Heart right ventricle (tissue), 16 donors: ENCODE data around the gene MMP2. TPM values are rescaled to one million over a fixed set of nuclear protein-coding genes. Genes with fewer than 3 reads are reported as not detected.
A peak's percentile ranks its signal among the peaks of the same experiment; 100 is the strongest.

Experiments used
- ATAC-seq, 8 donors: fragments of 200-7000 bp; cut with Tn5 transposase; one replicate each; pipeline ENCODE4 v1.9.1; 2020; ENCODE audit warnings: mild to moderate bottlenecking in 8 of 8, moderate library complexity in 8 of 8, moderate number of reproducible peaks in 1 of 8
- DNase-seq, 2 donors: peaks; one replicate each; pipeline ENCODE4 v3.0.0-alpha.2; 2020
- H3K27ac ChIP-seq, 10 donors: fragments of 200-600 bp; sonication (generic) in 2 of 10; one replicate each; pipeline versions ENCODE4 v1.5.0 to v1.8.0; 2020 to 2022; ENCODE audit warnings: mild to moderate bottlenecking in 3 of 10
- H3K27me3 ChIP-seq, 7 donors: fragments of 200-600 bp; one replicate each; pipeline ENCODE4 v1.8.0; 2021 to 2022; ENCODE audit warnings: mild to moderate bottlenecking in 2 of 7
- H3K36me3 ChIP-seq, 9 donors: fragments of 200-600 bp; sonication (generic) in 1 of 9; one replicate each; pipeline versions ENCODE4 v1.5.0 to v1.8.0; 2020 to 2022; ENCODE audit warnings: mild to moderate bottlenecking in 2 of 9
- H3K4me1 ChIP-seq, 9 donors: fragments of 200-600 bp; sonication (generic) in 1 of 9; one replicate each; pipeline versions ENCODE4 v1.5.0 to v1.8.0; 2020 to 2022; ENCODE audit warnings: mild to moderate bottlenecking in 4 of 9
- H3K4me3 ChIP-seq, 10 donors: fragments of 200-600 bp; sonication (generic) in 2 of 10; one replicate each; pipeline versions ENCODE4 v1.5.0 to v1.8.0; 2020 to 2022; ENCODE audit warnings: mild to moderate bottlenecking in 7 of 10, moderate library complexity in 2 of 10
- H3K9me3 ChIP-seq, 11 donors: fragments of 200-600 bp in 10 of 11; sonication (generic) in 2 of 11; one replicate each; pipeline versions ENCODE4 v1.5.0 to v1.8.0; 2013 to 2022; ENCODE audit warnings: mild to moderate bottlenecking in 2 of 11, control low read depth in 1 of 11, moderate library complexity in 1 of 11
- CTCF ChIP-seq, 9 donors: fragments of 200-600 bp; sonication (generic) in 2 of 9; IDR thresholded peaks; one replicate each; pipeline versions ENCODE4 v1.5.0 to v1.8.0; 2021 to 2022; ENCODE audit warnings: antibody characterized with exemption in 9 of 9, mild to moderate bottlenecking in 5 of 9, moderate library complexity in 1 of 9
- WGBS, 2 donors: extraction: QIAGEN DNeasy Blood & Tissue Kit; methylation state at CpG; one replicate each; pipeline ENCODE4 v1.1.7; 2013; ENCODE audit warnings: inconsistent platforms in 1 of 2; 5-methylcytosine and 5-hydroxymethylcytosine counted together
- intact Hi-C, 10 donors: fragments of 100-400 bp; cut with DNase I; formaldehyde crosslinking; loops; one replicate each; pipeline versions ENCODE4 v1.11.1 to v1.14.2; 2022
- polyA plus RNA-seq, 2 donors: library from polyadenylated mRNA; stranded (reverse); fragments of 200-250 nt; gene quantifications; one replicate each; pipeline ENCODE4 v1.2.3, GENCODE V29; 2013
- total RNA-seq, 10 donors: library from RNA; stranded (reverse); fragmentation: NEBNext Ultra II Directional in 3 of 10; extraction: Animal tissue kit (Norgen Biotek cat#: 25700) in 3 of 10; gene quantifications; one replicate each; pipeline versions ENCODE4 v1.2.1 to v1.2.4, GENCODE V29; 2021 to 2023
- donor health status: Arrhythmogenic right ventricular cardiomyopathy.
- donor health status: ischemic (EF 13 %, LVEDD 7.1; RV severe dilation, severe dysfunction).
- donor health status: healthy with polysubstance abuse.
- donor health status: DM: no; HTN: yes; CAD: no.
- donor health status: DM: no; HTN: no; CAD: no.
- donor health status: ischemic (EF 25% LVEDD 6.9; RV normal size, moderate dysfunction).
- donor health status: ischemic (EF 25% LVEDD 5.7; RV mildly dilated, moderate dysfunction).
- donor health status: healthy.
- donor health status: DM: yes; HTN: yes; CAD: no.
- donor health status: Ischemic cardiomyopathy.
- donor health status: ischemic (EF 35%, LVEDD 5.7; RV mildly dilated, moderate dysfunction).
- donor health status: nonischemic (EF 11% LVEDD 7.7; RV severe dilation, severe dysfunction).
- donor health status: DM: yes; HTN: yes; CAD: no.
- donor health status: PGD.
- donor health status: ischemic (EF 29% LVEDD 5.4; RV normal size, mild dysfunction).
- donor health status: nonischemic (EF 23%, LVEDD 6.1; RV moderate dilation, normal function).

MMP2 gene
- total and polyA plus RNA-seq, 12 donors, result 36.1 to 157 (median 88.0) TPM

GRCh38 chr16:55526441-55526840, 47.4 kb downstream of the MMP2 start:
- no peak for TF ChIP-seq CTCF (IDR thresholded peaks at IDR 0.05)
- Histone ChIP-seq H3K27ac (peak overlapping the region in 5 of 10 donors; percentile 2 to 41 (median 25)), H3K36me3 (peaks cover 0 to 25% (median 0%) of the 10 kb centered on the region in 9 donors), H3K4me1 (peaks cover 0 to 16% (median 0%) of the 10 kb centered on the region in 9 donors), H3K9me3 (peaks cover 0 to 17% (median 10%) of the 10 kb centered on the region in 11 donors), H3K4me3 (no peak overlapping the region), H3K27me3 (no peaks in the 10 kb centered on the region)
- DNase-seq, result peak in 1 of 2 donors; percentile 36
- WGBS, 2 donors, result 38 to 49% methylated on average over 2 of the region's 2 CpGs
- peak in 2 of 8 donors; percentile 20 to 44 for ATAC-seq
- intact Hi-C loops, result loop anchor here in 2 of 10 donors (2.0 to 10.0 kb wide), 2 partner anchors 16 to 1822 kb away; partner anchors contain the start of genes FTO (in 1 of the 2) and RPGRIP1L (in 1 of the 2)

GRCh38 chr16:55527885-55528284, 48.9 kb downstream of the MMP2 start:
- DNase-seq (no peak), ATAC-seq (no peak)
- no peaks in the 10 kb centered on the region for H3K27me3 ChIP-seq
- peaks cover 0 to 2% (median 0%) of the 10 kb centered on the region in 11 donors for H3K9me3 ChIP-seq
- peaks cover 0 to 31% (median 0%) of the 10 kb centered on the region in 9 donors for H3K36me3 ChIP-seq
- peaks cover 0 to 16% (median 0%) of the 10 kb centered on the region in 9 donors for H3K4me1 ChIP-seq
- H3K4me3 ChIP-seq, result no peak overlapping the region
- intact Hi-C loops, result loop anchor here in 2 of 10 donors (2.0 to 10.0 kb wide), 2 partner anchors 17 to 1823 kb away; partner anchors contain the start of genes FTO (in 1 of the 2) and RPGRIP1L (in 1 of the 2)
- TF ChIP-seq CTCF (IDR thresholded peaks at IDR 0.05), result no peak
- no peak overlapping the region for H3K27ac ChIP-seq

- H3K27ac ChIP-seq, result peak overlapping the region in 5 of 10 donors; percentile 0 to 27 (median 16)
- peaks cover 0 to 16% (median 0%) of the 10 kb centered on the region in 9 donors for H3K4me1 ChIP-seq
- TF ChIP-seq CTCF (IDR thresholded peaks at IDR 0.05), result no peak
- no peak overlapping the region for H3K4me3 ChIP-seq
- WGBS, 2 donors, result 58 to 60% methylated on average over 2 of the region's 2 CpGs
- H3K36me3 ChIP-seq, result peaks cover 0 to 37% (median 0%) of the 10 kb centered on the region in 9 donors
- no peak for DNase-seq
- H3K9me3 ChIP-seq, result no peaks in the 10 kb centered on the region
- no peaks in the 10 kb centered on the region for H3K27me3 ChIP-seq
- ATAC-seq, result peak in 6 of 8 donors; percentile 55 to 86 (median 80)
- intact Hi-C loops, result loop anchor here in 1 of 10 donors (10.0 kb wide), 1 partner anchor 1824 kb away; the partner anchor contains the start of genes FTO and RPGRIP1L
Observed at GRCh38 chr16:55529018-55529417, 50.0 kb downstream of the MMP2 start.

GRCh38 chr16:55530316-55530856, 51.4 kb downstream of the MMP2 start:
- 96 to 100% methylated on average over 1 of the region's 1 CpG for WGBS, 2 donors
- ATAC-seq, result no peak
- TF ChIP-seq CTCF (IDR thresholded peaks at IDR 0.05), result no peak
- Histone ChIP-seq H3K4me3 (no peak overlapping the region), H3K27ac (no peak overlapping the region), H3K27me3 (no peaks in the 10 kb centered on the region), H3K9me3 (no peaks in the 10 kb centered on the region), H3K36me3 (peaks cover 0 to 45% (median 0%) of the 10 kb centered on the region in 9 donors), H3K4me1 (peaks cover 0 to 16% (median 0%) of the 10 kb centered on the region in 9 donors)
- intact Hi-C loops, result loop anchor here in 1 of 10 donors (10.0 kb wide), 1 partner anchor 54 kb away; no protein-coding TSS in a partner anchor
- DNase-seq, result no peak
